Trophoblast cell (in vitro differentiated cells and primary cell): ENCODE measurements around the gene ZBTB20.

Source experiments
- DNase-seq, 2 donors: peaks; one replicate each; pipeline ENCODE4 v3.0.0-alpha.2; 2016
- H2AFZ ChIP-seq: 2 replicates; pipeline ENCODE4 v1.6.1; 2013; ENCODE audit warnings: low read length, moderate library complexity, mild to moderate bottlenecking; ENCODE audit not compliant: insufficient read depth, poor library complexity
- H2AK5ac ChIP-seq: 2 replicates; pipeline ENCODE4 v1.6.1; 2013; ENCODE audit warnings: mild to moderate bottlenecking, low read length
- H2BK120ac ChIP-seq: 2 replicates; pipeline ENCODE4 v1.6.1; 2013; ENCODE audit warnings: low read length, mild to moderate bottlenecking, moderate library complexity; ENCODE audit not compliant: insufficient read depth, poor library complexity
- H2BK12ac ChIP-seq: 2 replicates; pipeline ENCODE4 v1.6.1; 2013; ENCODE audit warnings: mild to moderate bottlenecking, low read length, moderate library complexity
- H2BK5ac ChIP-seq: 2 replicates; pipeline ENCODE4 v1.6.1; 2013; ENCODE audit warnings: low read length, low read depth, moderate library complexity, mild to moderate bottlenecking; ENCODE audit not compliant: poor library complexity
- H3K14ac ChIP-seq: 2 replicates; pipeline ENCODE4 v1.6.1; 2013; ENCODE audit warnings: mild to moderate bottlenecking, low read length
- H3K18ac ChIP-seq: 2 replicates; pipeline ENCODE4 v1.6.1; 2013; ENCODE audit warnings: mild to moderate bottlenecking, low read length
- H3K23ac ChIP-seq: 2 replicates; pipeline ENCODE4 v1.6.1; 2013; ENCODE audit warnings: low read length
- H3K27ac ChIP-seq: 2 replicates; pipeline ENCODE4 v1.5.1; 2013; ENCODE audit warnings: low read depth, mild to moderate bottlenecking, inconsistent platforms, low read length, moderate library complexity
- H3K27me3 ChIP-seq: 2 replicates; pipeline ENCODE4 v1.6.1; 2013; ENCODE audit warnings: inconsistent platforms, mild to moderate bottlenecking, low read length, moderate library complexity; ENCODE audit not compliant: insufficient read depth
- H3K36me3 ChIP-seq, 2 experiments: 1 replicate in 1 of 2; 2 replicates in 1 of 2; pipeline ENCODE4 v1.6.1; 2013; ENCODE audit warnings: low read length in 2 of 2, mild to moderate bottlenecking in 2 of 2, moderate library complexity in 1 of 2; ENCODE audit not compliant: insufficient read depth in 2 of 2, control insufficient read depth in 1 of 2
- H3K4ac ChIP-seq: 2 replicates; pipeline ENCODE4 v1.6.1; 2013; ENCODE audit warnings: low read depth, mild to moderate bottlenecking, low read length, moderate library complexity
- H3K4me1 ChIP-seq, 2 experiments: 1 replicate in 1 of 2; 2 replicates in 1 of 2; pipeline ENCODE4 v1.6.1; 2013; ENCODE audit warnings: low read length in 2 of 2, mild to moderate bottlenecking in 2 of 2, moderate library complexity in 1 of 2; ENCODE audit not compliant: insufficient read depth in 2 of 2, control insufficient read depth in 1 of 2
- H3K4me2 ChIP-seq: 2 replicates; pipeline ENCODE4 v1.6.1; 2013; ENCODE audit warnings: inconsistent platforms, mild to moderate bottlenecking, low read length, moderate library complexity
- H3K4me3 ChIP-seq: 2 replicates; pipeline ENCODE4 v1.5.1; 2013; ENCODE audit warnings: mild to moderate bottlenecking, low read depth, low read length, inconsistent platforms
- H3K79me1 ChIP-seq: one replicate; pipeline ENCODE4 v1.6.1; 2013; ENCODE audit warnings: low read length
- H3K79me2 ChIP-seq: 2 replicates; pipeline ENCODE4 v1.6.1; 2013; ENCODE audit warnings: low read length, mild to moderate bottlenecking; ENCODE audit not compliant: control insufficient read depth, insufficient read depth, poor library complexity
- H3K9ac ChIP-seq: 2 replicates; pipeline ENCODE4 v1.6.1; 2013; ENCODE audit warnings: mild to moderate bottlenecking, low read length
- H3K9me3 ChIP-seq: 2 replicates; pipeline ENCODE4 v1.6.1; 2013; ENCODE audit warnings: low read depth, mild to moderate bottlenecking, control low read depth, inconsistent platforms, low read length; ENCODE audit not compliant: insufficient read depth
- H4K12ac ChIP-seq: 2 replicates; pipeline ENCODE4 v1.6.1; 2013; ENCODE audit warnings: low read depth, mild to moderate bottlenecking, low read length, moderate library complexity
- H4K8ac ChIP-seq: 2 replicates; pipeline ENCODE4 v1.6.1; 2013; ENCODE audit warnings: low read depth, mild to moderate bottlenecking, low read length, moderate library complexity
- H4K91ac ChIP-seq: one replicate; pipeline ENCODE4 v1.6.1; 2013; ENCODE audit warnings: low read depth, mild to moderate bottlenecking, low read length, moderate library complexity
- WGBS: extraction: QIAGEN DNeasy Blood & Tissue Kit; methylation state at CpG from one replicate; pipeline ENCODE4 v1.1.7; 2013; ENCODE audit warnings: missing lambda C conversion rate; ENCODE audit not compliant: insufficient read length, insufficient coverage; ENCODE audit errors: extremely low coverage; 5-methylcytosine and 5-hydroxymethylcytosine counted together

Gene ZBTB20

DNA sequence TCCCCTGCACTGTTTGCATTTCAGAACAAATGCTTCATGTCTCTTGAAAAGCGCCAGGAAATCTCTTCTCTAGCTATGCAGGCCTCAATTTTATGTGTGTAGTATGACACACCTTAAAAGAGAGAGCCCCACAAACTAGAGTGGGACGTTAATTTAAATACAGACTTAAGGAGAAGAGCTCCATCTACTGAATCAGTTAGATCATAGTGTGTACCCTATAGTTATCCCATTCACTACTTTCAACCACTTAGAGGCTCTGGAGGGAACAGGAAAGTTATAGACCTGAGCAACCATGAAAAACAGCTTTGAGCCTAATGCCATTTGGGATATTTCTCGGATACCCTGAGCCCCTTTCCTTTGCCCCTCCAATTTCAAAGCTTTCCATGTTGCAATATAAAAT, 699.5 kb downstream of the ZBTB20 start:
- Histone ChIP-seq H4K8ac (no peak overlapping the region), H2BK5ac (no peak overlapping the region), H3K9me3 (no peaks in the 10 kb centered on the region), H3K36me3 (no peaks in the 10 kb centered on the region), H2BK120ac (no peak overlapping the region), H2AFZ (no peak overlapping the region), H3K9ac (no peak overlapping the region), H2AK5ac (no peak overlapping the region), H3K27me3 (no peaks in the 10 kb centered on the region), H3K4ac (no peak overlapping the region), H3K4me1 (no peaks in the 10 kb centered on the region), H4K91ac (no peak overlapping the region), H3K4me3 (no peak overlapping the region), H3K14ac (no peak overlapping the region), H3K4me2 (no peak overlapping the region), H3K79me2 (no peaks in the 10 kb centered on the region), H3K23ac (no peak overlapping the region), H3K79me1 (no peaks in the 10 kb centered on the region), H3K18ac (no peak overlapping the region), H4K12ac (no peak overlapping the region), H2BK12ac (no peak overlapping the region), H3K27ac (no peak overlapping the region)
- WGBS: no CpG with 5 or more reads among the region's 3 CpGs
- DNase-seq: no peak

DNA sequence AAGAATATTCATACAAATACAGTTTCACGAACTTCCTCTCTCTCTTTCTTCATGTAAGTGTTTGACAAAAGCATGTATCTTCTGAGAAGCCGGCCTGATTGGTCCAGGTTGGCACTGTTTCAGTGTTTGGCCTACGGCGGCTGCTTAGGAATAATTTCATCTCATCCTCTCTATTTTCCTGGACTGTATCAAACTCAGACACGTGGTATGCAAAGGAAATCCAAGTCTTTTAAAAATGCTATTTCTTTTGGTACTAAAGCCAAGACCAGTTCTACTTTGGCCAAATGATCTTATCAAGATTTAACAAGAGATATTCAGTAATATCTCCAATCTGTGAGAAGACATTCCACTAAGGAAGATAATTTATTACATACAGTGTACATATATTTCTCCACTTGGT, 700.5 kb downstream of the ZBTB20 start:
- Histone ChIP-seq H2BK5ac (no peak overlapping the region), H2AK5ac (no peak overlapping the region), H3K4me2 (no peak overlapping the region), H2BK12ac (no peak overlapping the region), H3K27me3 (no peaks in the 10 kb centered on the region), H3K36me3 (no peaks in the 10 kb centered on the region), H3K18ac (no peak overlapping the region), H3K27ac (no peak overlapping the region), H2BK120ac (no peak overlapping the region), H3K9me3 (no peaks in the 10 kb centered on the region), H2AFZ (no peak overlapping the region), H3K79me1 (no peaks in the 10 kb centered on the region), H3K79me2 (no peaks in the 10 kb centered on the region), H3K4ac (no peak overlapping the region), H4K8ac (no peak overlapping the region), H3K4me1 (no peaks in the 10 kb centered on the region), H3K23ac (no peak overlapping the region), H3K9ac (no peak overlapping the region), H4K12ac (no peak overlapping the region), H3K4me3 (no peak overlapping the region), H3K14ac (no peak overlapping the region), H4K91ac (no peak overlapping the region)
- no peak for DNase-seq
- no CpG with 5 or more reads among the region's 5 CpGs for whole genome bisulfite sequencing

DNA sequence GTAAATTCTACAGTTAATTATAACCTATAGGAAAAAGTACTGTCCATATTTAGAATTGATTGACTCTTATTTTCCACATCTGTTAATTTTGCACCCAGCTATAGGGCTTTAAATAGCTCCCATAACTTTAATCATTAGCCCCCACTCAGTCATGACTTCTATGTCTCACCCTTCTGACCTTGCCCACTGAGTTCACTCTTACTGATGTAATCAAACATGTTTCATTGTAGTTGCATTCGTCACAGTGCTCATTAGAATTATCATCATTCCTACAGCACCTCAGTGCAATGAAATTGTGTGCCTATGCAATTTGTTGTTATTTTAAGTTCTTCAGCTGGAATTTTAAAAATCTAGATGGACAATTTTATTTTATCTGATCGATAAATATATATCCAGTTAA, 701.9 kb downstream of the ZBTB20 start:
- H2AK5ac ChIP-seq: no peak overlapping the region
- DNase-seq: peak in 1 of 2 donors; percentile 42
- no peak overlapping the region for H2BK5ac ChIP-seq
- H2BK120ac ChIP-seq: no peak overlapping the region
- H3K14ac ChIP-seq: no peak overlapping the region
- H3K4me3 ChIP-seq: no peak overlapping the region
- H3K27me3 ChIP-seq: no peaks in the 10 kb centered on the region
- H2AFZ ChIP-seq: no peak overlapping the region
- no CpG with 5 or more reads among the region's 2 CpGs for WGBS
- no peak overlapping the region for H3K18ac ChIP-seq
- no peak overlapping the region for H3K4me2 ChIP-seq
- H4K12ac ChIP-seq: no peak overlapping the region
- H4K91ac ChIP-seq: no peak overlapping the region
- no peaks in the 10 kb centered on the region for H3K4me1 ChIP-seq
- H3K36me3 ChIP-seq: no peaks in the 10 kb centered on the region
- H3K27ac ChIP-seq: no peak overlapping the region
- no peak overlapping the region for H2BK12ac ChIP-seq
- H3K4ac ChIP-seq: no peak overlapping the region
- no peak overlapping the region for H3K23ac ChIP-seq
- no peaks in the 10 kb centered on the region for H3K79me1 ChIP-seq
- H3K79me2 ChIP-seq: no peaks in the 10 kb centered on the region
- H3K9me3 ChIP-seq: no peaks in the 10 kb centered on the region
- H3K9ac ChIP-seq: no peak overlapping the region
- H4K8ac ChIP-seq: no peak overlapping the region

DNA sequence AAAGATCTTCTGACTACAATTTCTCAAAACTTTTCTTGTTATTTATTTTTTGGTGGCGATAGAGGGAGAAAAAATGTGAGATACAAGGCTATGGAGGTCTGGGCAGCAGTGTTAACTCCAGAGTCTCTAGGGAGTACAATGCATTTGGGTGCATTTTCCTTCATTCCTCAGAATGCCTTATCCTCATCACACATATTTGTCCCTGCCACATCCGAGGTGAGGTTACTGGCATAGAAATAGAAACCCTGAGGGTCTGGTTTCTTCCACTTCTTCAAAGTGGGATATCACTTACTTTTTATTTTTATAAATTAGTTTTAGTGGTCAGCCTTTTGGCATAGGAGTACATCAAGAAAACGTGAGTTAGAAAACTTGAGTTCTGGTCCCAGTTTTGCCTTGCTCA, 702.9 kb downstream of the ZBTB20 start:
- H3K18ac ChIP-seq: no peak overlapping the region
- DNase-seq: no peak
- no peak overlapping the region for H3K4me2 ChIP-seq
- H4K12ac ChIP-seq: no peak overlapping the region
- H2BK120ac ChIP-seq: no peak overlapping the region
- H3K9me3 ChIP-seq: no peaks in the 10 kb centered on the region
- H3K4me3 ChIP-seq: no peak overlapping the region
- no peak overlapping the region for H2AFZ ChIP-seq
- H2BK12ac ChIP-seq: no peak overlapping the region
- H3K79me1 ChIP-seq: no peaks in the 10 kb centered on the region
- no peak overlapping the region for H2AK5ac ChIP-seq
- no peak overlapping the region for H3K14ac ChIP-seq
- H3K23ac ChIP-seq: no peak overlapping the region
- H3K27me3 ChIP-seq: no peaks in the 10 kb centered on the region
- H3K9ac ChIP-seq: no peak overlapping the region
- no peak overlapping the region for H2BK5ac ChIP-seq
- no peaks in the 10 kb centered on the region for H3K36me3 ChIP-seq
- no peaks in the 10 kb centered on the region for H3K79me2 ChIP-seq
- no peak overlapping the region for H3K4ac ChIP-seq
- no peak overlapping the region for H3K27ac ChIP-seq
- no CpG with 5 or more reads among the region's 3 CpGs for WGBS
- no peak overlapping the region for H4K8ac ChIP-seq
- no peaks in the 10 kb centered on the region for H3K4me1 ChIP-seq
- no peak overlapping the region for H4K91ac ChIP-seq

DNA sequence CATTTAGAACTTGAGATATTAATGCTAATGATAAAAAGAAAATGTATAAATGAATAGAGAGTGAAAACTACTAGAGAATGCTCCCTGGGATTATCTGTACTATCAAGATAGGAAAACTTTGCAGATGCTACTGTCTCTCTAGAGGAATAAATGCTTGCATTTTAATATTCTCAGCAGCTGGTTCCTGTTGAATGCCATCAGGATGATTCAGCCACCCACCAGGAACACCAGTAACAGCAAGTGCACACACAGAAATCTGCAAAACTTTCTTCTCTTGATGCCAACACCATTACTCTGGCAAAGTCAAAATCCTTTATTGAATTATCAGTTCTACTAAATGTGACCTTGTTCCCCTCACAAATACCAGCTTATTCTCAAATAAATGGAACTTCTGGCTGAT, 704.8 kb downstream of the ZBTB20 start:
- no peaks in the 10 kb centered on the region for H3K79me2 ChIP-seq
- no peaks in the 10 kb centered on the region for H3K4me1 ChIP-seq
- H3K27ac ChIP-seq: no peak overlapping the region
- H3K14ac ChIP-seq: no peak overlapping the region
- no peaks in the 10 kb centered on the region for H3K27me3 ChIP-seq
- H4K8ac ChIP-seq: no peak overlapping the region
- no peak overlapping the region for H2AK5ac ChIP-seq
- no peaks in the 10 kb centered on the region for H3K9me3 ChIP-seq
- H4K12ac ChIP-seq: no peak overlapping the region
- H2BK120ac ChIP-seq: no peak overlapping the region
- H2BK12ac ChIP-seq: no peak overlapping the region
- peak in 1 of 2 donors; percentile 32 for DNase-seq
- no peak overlapping the region for H3K9ac ChIP-seq
- H3K79me1 ChIP-seq: no peaks in the 10 kb centered on the region
- no peak overlapping the region for H2BK5ac ChIP-seq
- H4K91ac ChIP-seq: no peak overlapping the region
- H3K23ac ChIP-seq: no peak overlapping the region
- H3K18ac ChIP-seq: no peak overlapping the region
- H3K36me3 ChIP-seq: no peaks in the 10 kb centered on the region
- no peak overlapping the region for H3K4me2 ChIP-seq
- no peak overlapping the region for H2AFZ ChIP-seq
- H3K4ac ChIP-seq: no peak overlapping the region
- H3K4me3 ChIP-seq: no peak overlapping the region
